K562 (cell line): Measurements from ENCODE around the gene OPA1. TPM values are rescaled to one million over a fixed set of nuclear protein-coding genes. Genes with fewer than 3 reads are reported as not detected.
A peak's percentile ranks its signal among the peaks of the same experiment; 100 is the strongest.

Source experiments
- JUN ChIP-seq, 2 experiments: sonication (generic) in 1 of 2; formaldehyde crosslinking in 1 of 2; IDR thresholded peaks; 2 replicates each; pipeline versions ENCODE4 v1.6.1 to v1.8.0; 2012 to 2022; ENCODE audit warnings: borderline replicate concordance in 2 of 2, mild to moderate bottlenecking in 2 of 2, improper control_type of control experiment in 1 of 2, low read depth in 1 of 2, low read length in 1 of 2, missing genetic modification reagents in 1 of 2
- LARP7 ChIP-seq: fragments of 450-650 bp; IDR thresholded peaks from 2 replicates; pipeline ENCODE4 v1.6.1; 2016
- VEZF1 ChIP-seq: fragments of 200-800 bp; sonication (Bioruptor generic); IDR thresholded peaks from 2 replicates; pipeline ENCODE4 v1.6.1; 2017; ENCODE audit warnings: missing genetic modification characterization, missing compliant biosample characterization
- ZNF407 ChIP-seq: fragments of 450-650 bp; IDR thresholded peaks from 2 replicates; pipeline ENCODE4 v1.6.1; 2016; ENCODE audit warnings: low read depth
- polyA plus RNA-seq, 8 experiments: library from polyadenylated mRNA; depleted of rRNA in 4 of 8; stranded (reverse) in 5 of 8; unstranded in 3 of 8; fragments of >200 nt; fragmentation: Nextera tagmentation in 2 of 8; fragmentation: Illumina TruSeq in 1 of 8; extraction: Ambion mirVana in 2 of 8; extraction: Trizol in 1 of 8; gene quantifications; 2 replicates each; pipeline versions ENCODE4 v1.2.1 to v1.2.3, GENCODE V29; 2011 to 2014; ENCODE audit warnings: inconsistent platforms in 1 of 8, missing spikeins in 1 of 8
- total RNA-seq, 7 experiments: library from RNA; depleted of rRNA in 6 of 7; stranded (reverse); fragments of >200 nt in 6 of 7; fragmentation: Illumina TruSeq in 2 of 7; extraction: Trizol in 2 of 7; gene quantifications; 2 replicates each; pipeline versions ENCODE4 v1.2.1 to v1.2.3, GENCODE V29; 2011 to 2021; ENCODE audit warnings: low replicate concordance in 1 of 7

OPA1 gene
- total and polyA plus RNA-seq, 9 of the 15 experiments (the other 6 are each of a cell fraction or from before 2014, with no cell fraction given) = 19.7 to 127 (median 94.7) TPM

- TF ChIP-seq ZNF407 (peak; percentile 100), VEZF1 (CRISPR knock-in tag) (peak; percentile 66), LARP7 (no peak), JUN (IDR thresholded peaks at IDR 0.05; ENCODE audit: borderline replicate concordance, low read depth, low read length) (peak; percentile 76; the same call in 1 of the 2 replicates), JUN (CRISPR knock-in tag; IDR thresholded peaks at IDR 0.05; ENCODE audit: borderline replicate concordance) (peak; percentile 95)
These were observed at the start of gene OPA1 (continued) for GRCh38 chr3:193592841-193593667.
